GM12873 (cell line): ENCODE data around the gene KRT81.

Experiments
- TF ChIP-seq, protein P1 (sequence below): IDR thresholded peaks from 2 replicates; pipeline ENCODE4 v1.5.1; 2012; ENCODE audit warnings: low read depth, mild to moderate bottlenecking, moderate library complexity, low read length, control low read depth; ENCODE audit not compliant: insufficient read depth; ENCODE audit errors: missing control alignments

Gene KRT81

DNA sequence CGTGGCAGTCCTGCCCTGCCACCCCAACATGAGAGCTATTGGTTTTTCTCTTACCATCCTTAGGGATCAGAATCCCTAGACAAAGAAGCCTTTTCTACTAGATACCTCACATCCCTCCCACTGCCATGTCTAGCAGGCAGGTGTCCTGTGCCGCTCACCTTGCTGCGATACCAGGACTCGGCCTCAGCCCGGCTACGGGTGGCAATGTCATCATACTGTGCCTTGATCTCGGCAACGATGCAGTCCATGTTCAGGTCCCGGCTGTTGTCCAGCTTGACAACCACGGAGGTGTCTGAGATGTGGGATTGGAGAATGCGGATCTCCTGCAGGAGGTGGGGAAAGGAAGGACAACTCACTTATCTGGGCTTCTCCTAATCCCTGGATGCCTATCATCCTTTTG, 25.4 kb upstream of the KRT81 start:
- TF ChIP-seq, protein P1, sequence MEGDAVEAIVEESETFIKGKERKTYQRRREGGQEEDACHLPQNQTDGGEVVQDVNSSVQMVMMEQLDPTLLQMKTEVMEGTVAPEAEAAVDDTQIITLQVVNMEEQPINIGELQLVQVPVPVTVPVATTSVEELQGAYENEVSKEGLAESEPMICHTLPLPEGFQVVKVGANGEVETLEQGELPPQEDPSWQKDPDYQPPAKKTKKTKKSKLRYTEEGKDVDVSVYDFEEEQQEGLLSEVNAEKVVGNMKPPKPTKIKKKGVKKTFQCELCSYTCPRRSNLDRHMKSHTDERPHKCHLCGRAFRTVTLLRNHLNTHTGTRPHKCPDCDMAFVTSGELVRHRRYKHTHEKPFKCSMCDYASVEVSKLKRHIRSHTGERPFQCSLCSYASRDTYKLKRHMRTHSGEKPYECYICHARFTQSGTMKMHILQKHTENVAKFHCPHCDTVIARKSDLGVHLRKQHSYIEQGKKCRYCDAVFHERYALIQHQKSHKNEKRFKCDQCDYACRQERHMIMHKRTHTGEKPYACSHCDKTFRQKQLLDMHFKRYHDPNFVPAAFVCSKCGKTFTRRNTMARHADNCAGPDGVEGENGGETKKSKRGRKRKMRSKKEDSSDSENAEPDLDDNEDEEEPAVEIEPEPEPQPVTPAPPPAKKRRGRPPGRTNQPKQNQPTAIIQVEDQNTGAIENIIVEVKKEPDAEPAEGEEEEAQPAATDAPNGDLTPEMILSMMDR, result no peak

DNA sequence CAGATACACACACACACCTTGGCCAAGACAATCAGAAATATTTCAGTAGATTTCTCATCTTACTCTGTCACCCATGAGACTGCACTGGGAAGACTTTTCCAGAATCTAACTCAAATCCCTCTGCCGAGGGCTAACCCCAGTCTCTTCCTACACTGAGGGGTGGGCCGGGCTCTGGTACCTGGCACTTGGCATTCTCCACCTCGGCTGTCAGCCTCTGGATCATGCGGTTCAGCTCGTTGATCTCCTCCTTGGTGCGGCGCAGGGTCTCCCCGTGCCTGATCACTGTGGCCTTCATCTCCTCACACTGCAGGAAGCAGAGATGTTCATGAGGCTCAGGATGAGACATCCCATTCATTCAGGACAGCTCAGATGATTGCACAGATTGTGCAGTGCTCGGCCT, 25.0 kb upstream of the KRT81 start:
- TF ChIP-seq, protein P1, result no peak

DNA sequence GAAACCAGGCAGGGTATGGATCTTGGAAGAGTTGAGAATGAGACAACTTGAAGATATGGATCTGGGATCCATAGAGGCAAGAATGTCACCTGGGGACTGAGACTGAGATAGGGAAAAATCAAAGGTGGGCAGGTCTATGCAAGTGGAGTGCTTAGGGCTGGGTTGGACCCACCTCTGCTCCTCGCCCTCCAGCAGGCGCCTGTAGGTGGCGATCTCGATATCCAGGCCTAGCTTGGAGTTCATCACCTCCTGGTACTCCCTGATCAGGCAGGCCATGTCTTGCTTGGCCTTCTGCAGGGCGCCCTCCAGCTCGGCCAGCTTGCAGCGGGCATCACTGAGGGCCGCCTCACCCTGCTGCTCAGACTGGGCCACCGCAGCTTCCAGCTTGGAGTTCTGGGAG, 24.4 kb upstream of the KRT81 start:
- TF ChIP-seq, protein P1, result peak; percentile 70

- TF ChIP-seq, protein P1, result no peak
Measured at GRCh38 chr12:52314511-52314910, 23.2 kb upstream of the KRT81 start.

GRCh38 chr12:52313926-52314325, 22.6 kb upstream of the KRT81 start:
- TF ChIP-seq, protein P1, result no peak

- TF ChIP-seq, protein P1, result no peak
Measured at GRCh38 chr12:52313461-52313860, 22.1 kb upstream of the KRT81 start.

GRCh38 chr12:52312086-52312485, 20.8 kb upstream of the KRT81 start:
- TF ChIP-seq, protein P1, result no peak
